Measurements from ENCODE around the gene ADAM20. TPM values are rescaled to one million over a fixed set of nuclear protein-coding genes. Genes with fewer than 3 reads are reported as not detected.

Gene ADAM20
- total and polyA plus RNA-seq, 2 donors (not counting 1 experiment from before 2014, with no cell fraction given) = 0.18 to 2.7 TPM

- peaks cover 2 to 5% (median 4%) of the 10 kb centered on the region in 3 donors for H3K9me3 ChIP-seq (ENCODE audit: control extremely low read depth in 1 of 3, control insufficient read depth in 2 of 3, insufficient read depth in 1 of 3, low read length in 2 of 3)
- ChIA-PET POLR2A (no interaction called here), CTCF (no interaction called here)
- no peaks in the 10 kb centered on the region for H4K20me1 ChIP-seq (ENCODE audit: control insufficient read depth, insufficient read depth, low read length, poor library complexity, severe bottlenecking)
- no peak overlapping the region for H3K4me2 ChIP-seq (replicated peaks; ENCODE audit: low read depth, low read length, poor library complexity, severe bottlenecking)
- peaks cover 2% of the 10 kb centered on the region for H3K9me3 Mint-ChIP-seq (ENCODE audit: insufficient read depth)
- TF ChIP-seq, protein P1, sequence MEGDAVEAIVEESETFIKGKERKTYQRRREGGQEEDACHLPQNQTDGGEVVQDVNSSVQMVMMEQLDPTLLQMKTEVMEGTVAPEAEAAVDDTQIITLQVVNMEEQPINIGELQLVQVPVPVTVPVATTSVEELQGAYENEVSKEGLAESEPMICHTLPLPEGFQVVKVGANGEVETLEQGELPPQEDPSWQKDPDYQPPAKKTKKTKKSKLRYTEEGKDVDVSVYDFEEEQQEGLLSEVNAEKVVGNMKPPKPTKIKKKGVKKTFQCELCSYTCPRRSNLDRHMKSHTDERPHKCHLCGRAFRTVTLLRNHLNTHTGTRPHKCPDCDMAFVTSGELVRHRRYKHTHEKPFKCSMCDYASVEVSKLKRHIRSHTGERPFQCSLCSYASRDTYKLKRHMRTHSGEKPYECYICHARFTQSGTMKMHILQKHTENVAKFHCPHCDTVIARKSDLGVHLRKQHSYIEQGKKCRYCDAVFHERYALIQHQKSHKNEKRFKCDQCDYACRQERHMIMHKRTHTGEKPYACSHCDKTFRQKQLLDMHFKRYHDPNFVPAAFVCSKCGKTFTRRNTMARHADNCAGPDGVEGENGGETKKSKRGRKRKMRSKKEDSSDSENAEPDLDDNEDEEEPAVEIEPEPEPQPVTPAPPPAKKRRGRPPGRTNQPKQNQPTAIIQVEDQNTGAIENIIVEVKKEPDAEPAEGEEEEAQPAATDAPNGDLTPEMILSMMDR (IDR thresholded peaks at IDR 0.05) = no peak
- no peak for TF ChIP-seq EZH2 (IDR thresholded peaks at IDR 0.05; ENCODE audit: borderline replicate concordance, insufficient read depth, low read depth, low read length, poor library complexity, severe bottlenecking)
- ATAC-seq (ENCODE audit: low read depth) = no peak
- no peak for DNase-seq
- no peaks in the 10 kb centered on the region for H3K79me2 ChIP-seq (ENCODE audit: control insufficient read depth, insufficient read depth, low read length)
- no peak overlapping the region for H2AFZ ChIP-seq (ENCODE audit: insufficient read depth, low read depth, low read length, poor library complexity, severe bottlenecking)
- no peaks in the 10 kb centered on the region for H3K27me3 ChIP-seq (replicated peaks in 1 of 4; ENCODE audit: control extremely low read depth in 1 of 4, control insufficient read depth in 3 of 4, insufficient read depth in 4 of 4, low read length in 3 of 4)
- no peak overlapping the region for H3K27ac Mint-ChIP-seq
- intact Hi-C loops (cut with micrococcal nuclease) = no loop called here
- 77% methylated on average over 19 of the region's 19 CpGs for WGBS (ENCODE audit: insufficient coverage)
- H3K27me3 Mint-ChIP-seq = no peaks in the 10 kb centered on the region
- H3K4me3 ChIP-seq (ENCODE audit: control extremely low read depth in 1 of 5, extremely low read depth in 1 of 5, insufficient read depth in 1 of 5, low read depth in 2 of 5, low read length in 4 of 5) = no peak overlapping the region
- H3K36me3 ChIP-seq (replicated peaks in 1 of 2; ENCODE audit: control extremely low read depth in 1 of 2, control insufficient read depth in 1 of 2, extremely low read depth in 1 of 2, insufficient read depth in 2 of 2, low read length in 1 of 2) = no peaks in the 10 kb centered on the region
- no peaks in the 10 kb centered on the region for H3K4me1 Mint-ChIP-seq
- H3K4me3 Mint-ChIP-seq = no peak overlapping the region
- no peak overlapping the region for H3K9ac ChIP-seq (ENCODE audit: low read length)
- H3K27ac ChIP-seq (ENCODE audit: low read length in 2 of 2) = no peak overlapping the region
- H3K4me1 ChIP-seq (ENCODE audit: control insufficient read depth in 2 of 2, insufficient read depth in 2 of 2, low read length in 2 of 2) = no peaks in the 10 kb centered on the region
Measured at GRCh38 chr14:70555890-70556289, 21.1 kb upstream of the ADAM20 start.

GRCh38 chr14:70538087-70538486 is 3.3 kb upstream of the ADAM20 start:
- no peak overlapping the region for H3K27ac Mint-ChIP-seq
- CTCF ChIA-PET = no interaction called here
- intact Hi-C loops (cut with micrococcal nuclease) = no loop called here
- H3K4me2 ChIP-seq (replicated peaks; ENCODE audit: low read depth, low read length, poor library complexity, severe bottlenecking) = no peak overlapping the region
- H2AFZ ChIP-seq (ENCODE audit: insufficient read depth, low read depth, low read length, poor library complexity, severe bottlenecking) = no peak overlapping the region
- no peak overlapping the region for H3K4me3 ChIP-seq (ENCODE audit: control extremely low read depth in 1 of 5, extremely low read depth in 1 of 5, insufficient read depth in 1 of 5, low read depth in 2 of 5, low read length in 4 of 5)
- H3K9me3 ChIP-seq (ENCODE audit: control extremely low read depth in 1 of 3, control insufficient read depth in 2 of 3, insufficient read depth in 1 of 3, low read length in 2 of 3) = no peaks in the 10 kb centered on the region
- H3K4me3 Mint-ChIP-seq = no peak overlapping the region
- H3K27ac ChIP-seq (ENCODE audit: low read length in 2 of 2) = no peak overlapping the region
- DNase-seq (no peak), ATAC-seq (ENCODE audit: low read depth) (no peak)
- no peaks in the 10 kb centered on the region for H3K27me3 Mint-ChIP-seq
- peaks cover 5% of the 10 kb centered on the region for H3K4me1 Mint-ChIP-seq
- H3K9me3 Mint-ChIP-seq (ENCODE audit: insufficient read depth) = peaks cover 2% of the 10 kb centered on the region
- no peak overlapping the region for H3K9ac ChIP-seq (ENCODE audit: low read length)
- 100% methylated on average over 1 of the region's 5 CpGs for WGBS (ENCODE audit: insufficient coverage)
- POLR2A ChIA-PET = no interaction called here
- TF ChIP-seq, protein P1 (IDR thresholded peaks at IDR 0.05) = no peak
- no peak for TF ChIP-seq EZH2 (IDR thresholded peaks at IDR 0.05; ENCODE audit: borderline replicate concordance, insufficient read depth, low read depth, low read length, poor library complexity, severe bottlenecking)
- H3K27me3 ChIP-seq (replicated peaks in 1 of 4; ENCODE audit: control extremely low read depth in 1 of 4, control insufficient read depth in 3 of 4, insufficient read depth in 4 of 4, low read length in 3 of 4) = no peaks in the 10 kb centered on the region
- no peaks in the 10 kb centered on the region for H3K79me2 ChIP-seq (ENCODE audit: control insufficient read depth, insufficient read depth, low read length)
- H4K20me1 ChIP-seq (ENCODE audit: control insufficient read depth, insufficient read depth, low read length, poor library complexity, severe bottlenecking) = no peaks in the 10 kb centered on the region
- no peaks in the 10 kb centered on the region for H3K4me1 ChIP-seq (ENCODE audit: control insufficient read depth in 2 of 2, insufficient read depth in 2 of 2, low read length in 2 of 2)
- no peaks in the 10 kb centered on the region for H3K36me3 ChIP-seq (replicated peaks in 1 of 2; ENCODE audit: control extremely low read depth in 1 of 2, control insufficient read depth in 1 of 2, extremely low read depth in 1 of 2, insufficient read depth in 2 of 2, low read length in 1 of 2)
